IPS DF 4.7 (cell line): ENCODE data around the gene AMIGO1.

Experiments
- DNase-seq: peaks from one replicate; pipeline ENCODE4 v3.0.0-alpha.2; 2013; ENCODE audit warnings: low spot score; ENCODE audit errors: extremely low read depth

AMIGO1 gene

GRCh38 chr1:109502364-109502851 is 7.1 kb downstream of the AMIGO1 start:
- DNase-seq = no peak

DNA sequence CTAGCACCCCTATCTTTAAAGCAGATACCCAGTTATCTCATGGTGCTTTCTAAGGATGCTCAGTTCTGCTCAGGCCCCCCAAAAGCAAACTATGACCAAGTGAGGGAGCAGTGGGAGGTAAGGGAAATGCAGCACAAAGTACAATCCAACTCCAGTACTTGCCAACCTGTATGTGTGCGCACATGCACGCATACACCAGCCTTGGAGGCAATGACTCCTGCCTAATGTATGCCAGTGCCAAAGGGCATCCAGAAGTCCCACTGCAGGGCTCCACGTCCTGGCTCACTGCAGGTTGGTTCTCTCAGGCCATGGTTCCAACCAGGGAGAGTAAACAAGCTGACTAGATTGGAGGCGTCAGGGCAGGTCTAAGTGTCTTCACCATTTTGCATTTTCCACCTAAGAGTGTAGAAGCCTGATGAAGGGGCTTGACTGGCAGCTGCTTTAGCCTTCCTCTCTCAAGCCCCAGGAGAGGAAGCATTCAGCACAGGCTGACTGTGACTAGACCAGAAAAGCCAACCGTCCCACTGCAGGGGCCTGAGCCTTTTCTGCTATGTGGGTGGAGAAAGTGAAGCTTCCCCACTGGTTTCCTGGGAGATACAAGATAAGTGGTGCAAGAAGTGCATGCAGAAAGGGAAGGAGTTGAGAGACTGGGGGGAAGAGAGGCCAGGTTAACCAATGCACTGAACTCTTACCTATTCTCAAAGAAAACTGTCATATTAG is 7.7 kb downstream of the AMIGO1 start:
- DNase-seq = no peak

DNA sequence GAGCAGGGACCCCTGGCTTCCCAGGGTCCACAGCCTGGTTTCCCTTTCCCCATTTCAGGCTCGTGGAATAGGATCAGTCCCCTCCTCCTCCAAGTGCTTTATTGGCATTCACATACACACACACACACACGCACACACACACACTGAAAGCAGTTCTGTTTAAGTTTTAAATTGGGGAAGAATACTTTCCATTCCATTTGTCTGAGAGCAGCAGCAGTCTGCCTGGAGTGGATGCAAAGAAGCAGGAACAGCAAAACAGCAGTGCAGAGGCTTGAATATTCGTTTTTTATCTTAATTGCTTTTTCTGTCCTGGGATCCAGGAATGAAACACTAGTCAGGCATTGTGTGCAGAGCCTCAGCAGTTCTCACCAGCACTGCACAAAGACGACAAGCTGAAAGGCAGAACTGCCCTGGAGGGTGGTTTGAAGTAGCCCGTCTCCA is 8.6 kb downstream of the AMIGO1 start:
- DNase-seq = no peak

- no peak for DNase-seq
These were observed 9.6 kb downstream of the AMIGO1 start for GRCh38 chr1:109499661-109500536.

- DNase-seq = no peak
These were observed 10.4 kb downstream of the AMIGO1 start for GRCh38 chr1:109499081-109499480.

GRCh38 chr1:109498161-109498801 is 11.2 kb downstream of the AMIGO1 start:
- DNase-seq = no peak

DNA sequence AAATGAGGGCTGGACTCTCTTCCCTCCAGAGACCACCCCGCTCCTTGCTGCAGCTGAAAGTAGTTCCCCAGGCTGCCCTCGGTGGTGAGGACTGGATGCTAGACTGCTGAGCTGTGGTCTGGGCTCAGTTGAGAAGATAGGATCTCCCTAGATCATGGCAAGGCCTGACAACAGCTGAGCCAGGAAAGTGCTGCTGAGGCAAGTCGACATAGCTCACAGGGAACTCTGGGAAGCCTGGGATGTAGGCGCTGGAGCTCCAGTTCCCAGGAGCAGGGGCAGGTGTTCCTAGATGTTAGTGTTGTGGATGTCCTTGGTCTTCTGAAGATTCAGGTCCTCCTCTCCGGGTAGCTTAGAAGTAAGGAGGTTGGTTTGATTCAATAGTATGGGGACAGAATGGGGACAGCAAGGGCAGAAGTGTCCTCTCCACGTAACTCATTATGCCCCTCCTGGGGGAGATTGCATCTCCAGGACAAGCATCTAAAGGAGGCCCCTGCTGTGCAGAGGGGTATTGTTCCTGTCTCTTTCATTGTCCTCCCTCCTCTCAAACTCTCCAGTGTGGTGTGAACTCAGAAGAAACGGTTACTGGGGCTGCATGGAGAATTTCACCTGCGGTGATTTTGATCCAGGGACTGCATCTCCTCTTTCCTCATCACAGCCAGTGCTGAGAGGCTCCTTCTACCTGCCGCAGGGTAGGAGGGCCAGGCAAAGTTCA is 11.9 kb downstream of the AMIGO1 start:
- no peak for DNase-seq

- no peak for DNase-seq
These were observed 13.8 kb downstream of the AMIGO1 start for GRCh38 chr1:109495738-109496137.

- DNase-seq = no peak
These were observed 15.6 kb downstream of the AMIGO1 start, which contains the start of gene CYB561D1 for GRCh38 chr1:109493805-109494539. TSS of gene CYB561D1 (plus strand) at chr1:109494094. CDS start at chr1:109494140, 46 bp downstream.

DNA sequence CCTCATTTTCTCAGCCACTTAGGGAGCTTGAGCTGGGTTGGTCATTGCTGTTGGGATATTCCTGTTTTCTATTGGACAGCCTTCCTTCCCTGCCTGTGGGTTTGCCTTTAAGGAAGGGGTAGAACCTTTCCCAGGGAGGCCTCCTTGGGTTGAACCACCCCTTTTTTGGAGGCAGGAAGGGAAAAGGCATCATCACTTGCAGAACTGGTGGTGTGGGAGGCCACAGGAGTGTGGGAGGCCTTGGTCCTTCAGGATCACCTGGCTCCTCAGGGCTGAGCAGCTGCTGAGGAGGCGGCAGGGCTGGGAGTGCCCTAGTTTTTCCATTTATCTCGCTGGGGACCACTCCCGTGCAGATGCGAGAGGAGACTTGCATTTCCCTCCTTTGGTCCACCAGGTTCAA is 16.3 kb downstream of the AMIGO1 start:
- no peak for DNase-seq

DNA sequence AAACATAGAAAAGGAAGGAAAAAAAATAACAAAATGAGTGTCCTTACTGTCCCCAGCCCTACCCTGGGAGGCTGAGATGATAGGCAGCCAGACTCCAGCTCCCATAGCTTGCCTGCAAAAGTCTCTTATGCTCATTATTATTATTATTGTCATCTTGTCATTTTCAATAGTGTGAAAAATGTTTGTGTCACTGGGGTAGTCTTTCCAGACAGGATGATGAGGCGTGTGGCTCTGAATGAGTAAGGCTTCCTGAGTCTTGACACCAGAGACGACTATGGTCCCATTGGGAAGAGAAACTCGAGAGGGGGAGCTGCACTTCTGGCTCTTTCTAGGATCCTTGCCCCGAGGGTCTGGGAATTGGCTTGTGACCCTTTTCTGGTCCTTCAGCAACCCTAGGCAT is 16.7 kb downstream of the AMIGO1 start:
- DNase-seq = no peak

GRCh38 chr1:109491372-109491771 is 18.2 kb downstream of the AMIGO1 start:
- no peak for DNase-seq

GRCh38 chr1:109490934-109491302 is 18.6 kb downstream of the AMIGO1 start:
- DNase-seq = no peak

DNA sequence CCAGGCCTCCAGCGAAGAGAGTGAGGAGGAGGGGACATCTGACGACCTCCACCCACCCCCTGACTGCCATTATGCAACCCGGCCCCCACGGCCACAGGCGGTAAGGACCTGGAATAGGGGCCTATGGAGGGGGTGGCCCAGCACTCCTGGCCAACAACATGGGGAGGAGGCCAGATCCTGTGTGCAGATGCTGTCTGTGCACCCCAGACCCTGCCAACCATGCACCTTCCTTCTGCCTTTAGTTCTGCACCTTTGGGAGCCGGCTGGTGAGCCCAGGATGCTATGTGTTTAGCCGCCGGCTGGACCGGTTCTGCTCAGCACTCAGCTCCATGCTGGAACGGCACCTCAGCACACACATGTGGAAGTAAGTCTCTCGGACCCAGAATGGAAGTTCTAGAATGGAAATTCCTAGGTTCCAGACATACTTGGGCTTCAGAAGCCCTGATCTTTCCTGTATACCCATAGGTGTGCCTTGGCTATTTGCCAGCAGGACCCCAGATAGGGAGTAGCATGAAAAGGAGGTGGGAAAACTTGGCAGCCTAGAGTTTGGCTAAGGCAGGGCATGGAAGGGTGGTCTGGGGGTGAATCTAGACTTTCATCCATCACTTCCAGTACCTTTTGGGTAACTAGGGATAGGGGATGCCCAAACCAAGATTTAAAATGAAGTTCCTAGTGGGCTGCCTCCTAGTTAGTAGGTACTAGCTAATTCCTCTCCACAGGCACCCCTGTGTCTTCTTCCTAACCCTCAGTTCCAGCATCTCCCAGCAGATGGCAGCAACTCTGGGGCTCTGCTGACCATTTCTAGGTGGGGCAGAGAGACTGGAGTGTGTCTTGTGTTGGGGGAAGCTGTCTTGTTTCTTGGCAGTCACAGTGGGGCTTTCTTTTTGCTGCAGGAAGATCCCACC is 19.2 kb downstream of the AMIGO1 start:
- no peak for DNase-seq

- no peak for DNase-seq
These were observed 20.8 kb downstream of the AMIGO1 start for GRCh38 chr1:109488696-109489095.

DNA sequence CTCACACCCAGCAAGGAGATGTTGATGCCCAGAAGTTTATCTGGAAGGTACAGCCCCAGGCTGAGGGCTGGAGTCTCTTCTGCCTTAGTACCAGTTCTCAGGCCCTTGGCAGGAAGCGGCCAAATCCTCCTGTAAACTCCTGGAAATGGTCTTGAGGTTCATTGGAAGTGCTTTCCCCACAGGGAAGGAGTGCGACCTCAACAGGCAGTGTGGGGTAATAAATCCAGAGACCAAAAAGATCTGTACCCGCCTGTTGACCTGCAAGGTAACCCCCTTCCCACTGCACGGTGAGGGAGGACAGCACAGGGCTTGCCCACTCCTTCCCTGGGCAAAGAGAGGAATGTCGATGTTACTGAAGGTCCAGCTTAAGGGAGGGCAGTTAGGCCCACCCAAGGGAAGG is 21.3 kb downstream of the AMIGO1 start:
- DNase-seq = no peak

DNA sequence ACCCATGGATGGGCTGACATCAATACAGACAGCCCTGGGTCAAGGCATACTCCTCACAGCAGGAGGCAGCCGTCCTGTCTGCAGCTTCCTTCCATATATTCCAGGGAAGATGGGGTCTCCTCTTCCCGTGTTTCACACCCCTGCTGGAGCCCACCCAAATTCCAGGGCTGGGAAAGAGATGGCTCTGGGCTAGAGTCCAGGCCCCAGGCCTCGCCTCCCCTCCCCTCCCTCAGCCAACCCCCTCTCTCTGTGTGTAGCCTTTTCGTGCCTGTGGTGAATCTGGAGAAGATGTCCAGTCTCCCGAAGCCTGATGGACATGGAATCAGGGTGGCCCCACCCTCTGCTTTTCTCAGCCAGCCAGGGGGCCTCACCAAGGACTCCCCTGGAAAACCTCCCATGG is 22.3 kb downstream of the AMIGO1 start:
- DNase-seq = no peak

DNA sequence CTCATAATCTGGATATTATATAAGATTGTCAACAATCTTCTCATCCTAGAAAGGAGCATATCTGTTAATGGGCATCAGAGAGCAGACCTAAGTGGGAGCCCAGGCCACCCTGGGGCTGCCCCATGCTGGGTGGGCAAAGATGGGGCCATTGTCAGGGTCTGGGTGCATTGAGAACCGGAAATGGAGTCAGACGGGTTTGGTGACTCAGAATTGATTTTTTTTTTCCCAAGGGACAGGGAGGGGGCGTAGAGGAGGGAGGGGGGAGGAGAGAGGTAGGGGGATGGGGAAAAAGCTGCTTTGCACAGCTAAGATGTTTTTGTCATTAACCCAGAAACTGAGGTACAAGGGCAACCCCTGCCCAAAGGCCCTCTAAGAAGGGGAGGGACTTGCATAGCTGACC is 24.5 kb downstream of the AMIGO1 start:
- DNase-seq = no peak

GRCh38 chr1:109484519-109484975 is 25.0 kb downstream of the AMIGO1 start:
- no peak for DNase-seq
